SK-N-SH treated with all-trans-retinoic acid at 6 μM for 48 hours (cell line): Measurements from ENCODE around the gene NOM1.
"Not testable (repeated sequence)": the region's sequence is repeated elsewhere in the genome, so short reads cannot be mapped to it uniquely, and the experiment has no call there.

Experiments used
- ATAC-seq: fragments of 200-7000 bp; cut with Tn5 transposase; 3 replicates; pipeline ENCODE4 v1.9.1; 2020; ENCODE audit warnings: mild to moderate bottlenecking, moderate library complexity
- ARNTL ChIP-seq: fragments of 450-650 bp; formaldehyde crosslinking; IDR thresholded peaks from 2 replicates; pipeline ENCODE4 v1.5.0; 2020; ENCODE audit warnings: low read depth, mild to moderate bottlenecking, moderate library complexity, borderline replicate concordance
- BACH2 ChIP-seq: fragments of 250-450 bp; sonication (Bioruptor Pico); IDR thresholded peaks from 2 replicates; pipeline ENCODE4 v1.9.0; 2021; ENCODE audit warnings: mild to moderate bottlenecking, borderline replicate concordance
- CSDC2 ChIP-seq: fragments of 250-450 bp; sonication (Bioruptor Pico); IDR thresholded peaks from 2 replicates; pipeline ENCODE4 v1.5.0; 2020; ENCODE audit warnings: mild to moderate bottlenecking, moderate library complexity
- CSRNP3 ChIP-seq: fragments of 250-450 bp; sonication (Bioruptor Pico); IDR thresholded peaks from 2 replicates; pipeline ENCODE4 v1.5.1; 2021; ENCODE audit warnings: mild to moderate bottlenecking, moderate library complexity
- ESRRG ChIP-seq: fragments of 250-450 bp; sonication (Bioruptor Pico); IDR thresholded peaks from 2 replicates; pipeline ENCODE4 v1.6.1; 2021; ENCODE audit warnings: mild to moderate bottlenecking
- GLIS3 ChIP-seq: fragments of 250-450 bp; sonication (Bioruptor Pico); IDR thresholded peaks from 2 replicates; pipeline ENCODE4 v1.5.0; 2020; ENCODE audit warnings: mild to moderate bottlenecking, moderate library complexity
- ISL1 ChIP-seq: fragments of 250-450 bp; sonication (Bioruptor Pico); IDR thresholded peaks from 2 replicates; pipeline ENCODE4 v2.1.2; 2022; ENCODE audit warnings: mild to moderate bottlenecking, moderate library complexity
- OSR1 ChIP-seq: fragments of 250-450 bp; sonication (Bioruptor Pico); IDR thresholded peaks from 2 replicates; pipeline ENCODE4 v1.8.0; 2022; ENCODE audit warnings: moderate library complexity, mild to moderate bottlenecking, inconsistent platforms
- PATZ1 ChIP-seq: fragments of 250-450 bp; sonication (Bioruptor Pico); IDR thresholded peaks from 2 replicates; pipeline ENCODE4 v1.8.0; 2020; ENCODE audit warnings: mild to moderate bottlenecking, moderate library complexity, borderline replicate concordance
- PPARA ChIP-seq: fragments of 250-450 bp; sonication (Bioruptor Pico); IDR thresholded peaks from 2 replicates; pipeline ENCODE4 v1.5.0; 2020; ENCODE audit warnings: mild to moderate bottlenecking, borderline replicate concordance
- RARB ChIP-seq: fragments of 250-450 bp; sonication (Bioruptor Pico); IDR thresholded peaks from 2 replicates; pipeline ENCODE4 v1.8.0; 2021; ENCODE audit warnings: mild to moderate bottlenecking, moderate library complexity
- SNAI2 ChIP-seq: fragments of 250-450 bp; sonication (Bioruptor Pico); IDR thresholded peaks from 2 replicates; pipeline ENCODE4 v1.5.0; 2020; ENCODE audit warnings: mild to moderate bottlenecking, moderate library complexity
- TCF4 ChIP-seq: fragments of 250-450 bp; sonication (Bioruptor Pico); IDR thresholded peaks from 2 replicates; pipeline ENCODE4 v1.8.0; 2021; ENCODE audit warnings: mild to moderate bottlenecking, moderate library complexity, borderline replicate concordance
- TOX ChIP-seq: fragments of 250-450 bp; sonication (Bioruptor Pico); IDR thresholded peaks from 2 replicates; pipeline ENCODE4 v1.8.0; 2021; ENCODE audit warnings: mild to moderate bottlenecking, moderate library complexity, borderline replicate concordance
- TSHZ2 ChIP-seq: fragments of 250-450 bp; sonication (Bioruptor Pico); IDR thresholded peaks from 2 replicates; pipeline ENCODE4 v1.5.0; 2020; ENCODE audit warnings: mild to moderate bottlenecking, moderate library complexity
- ZC3H10 ChIP-seq: fragments of 250-450 bp; sonication (Bioruptor Pico); IDR thresholded peaks from 2 replicates; pipeline ENCODE4 v1.5.1; 2021; ENCODE audit warnings: mild to moderate bottlenecking, moderate library complexity
- ZFP3 ChIP-seq: fragments of 250-450 bp; sonication (Bioruptor Pico); IDR thresholded peaks from 2 replicates; pipeline ENCODE4 v1.5.0; 2020; ENCODE audit warnings: mild to moderate bottlenecking, moderate library complexity
- ZFP30 ChIP-seq: fragments of 450-650 bp; formaldehyde crosslinking; IDR thresholded peaks from 2 replicates; pipeline ENCODE4 v1.5.0; 2022; ENCODE audit warnings: mild to moderate bottlenecking, moderate library complexity
- ZNF565 ChIP-seq: fragments of 450-650 bp; formaldehyde crosslinking; conservative IDR thresholded peaks from 2 replicates; pipeline ENCODE4 v1.5.0; 2020; ENCODE audit warnings: low read depth, mild to moderate bottlenecking, moderate library complexity
- ZNF70 ChIP-seq: fragments of 450-650 bp; formaldehyde crosslinking; IDR thresholded peaks from 2 replicates; pipeline ENCODE4 v1.5.0; 2020; ENCODE audit warnings: mild to moderate bottlenecking, moderate library complexity
- ZNF8 ChIP-seq: fragments of 450-650 bp; formaldehyde crosslinking; IDR thresholded peaks from 2 replicates; pipeline ENCODE4 v1.5.0; 2020; ENCODE audit warnings: mild to moderate bottlenecking, moderate library complexity
- TF ChIP-seq, protein P1 (sequence below): fragments of 250-450 bp; sonication (Bioruptor Pico); IDR thresholded peaks from 2 replicates; pipeline ENCODE4 v1.8.0; 2021; ENCODE audit warnings: low read depth, mild to moderate bottlenecking, moderate library complexity, borderline replicate concordance
- TF ChIP-seq, protein P2 (sequence below): fragments of 250-450 bp; sonication (Bioruptor Pico); IDR thresholded peaks from 2 replicates; pipeline ENCODE4 v1.5.1; 2020; ENCODE audit warnings: low read depth, mild to moderate bottlenecking, moderate library complexity

NOM1 gene

DNA sequence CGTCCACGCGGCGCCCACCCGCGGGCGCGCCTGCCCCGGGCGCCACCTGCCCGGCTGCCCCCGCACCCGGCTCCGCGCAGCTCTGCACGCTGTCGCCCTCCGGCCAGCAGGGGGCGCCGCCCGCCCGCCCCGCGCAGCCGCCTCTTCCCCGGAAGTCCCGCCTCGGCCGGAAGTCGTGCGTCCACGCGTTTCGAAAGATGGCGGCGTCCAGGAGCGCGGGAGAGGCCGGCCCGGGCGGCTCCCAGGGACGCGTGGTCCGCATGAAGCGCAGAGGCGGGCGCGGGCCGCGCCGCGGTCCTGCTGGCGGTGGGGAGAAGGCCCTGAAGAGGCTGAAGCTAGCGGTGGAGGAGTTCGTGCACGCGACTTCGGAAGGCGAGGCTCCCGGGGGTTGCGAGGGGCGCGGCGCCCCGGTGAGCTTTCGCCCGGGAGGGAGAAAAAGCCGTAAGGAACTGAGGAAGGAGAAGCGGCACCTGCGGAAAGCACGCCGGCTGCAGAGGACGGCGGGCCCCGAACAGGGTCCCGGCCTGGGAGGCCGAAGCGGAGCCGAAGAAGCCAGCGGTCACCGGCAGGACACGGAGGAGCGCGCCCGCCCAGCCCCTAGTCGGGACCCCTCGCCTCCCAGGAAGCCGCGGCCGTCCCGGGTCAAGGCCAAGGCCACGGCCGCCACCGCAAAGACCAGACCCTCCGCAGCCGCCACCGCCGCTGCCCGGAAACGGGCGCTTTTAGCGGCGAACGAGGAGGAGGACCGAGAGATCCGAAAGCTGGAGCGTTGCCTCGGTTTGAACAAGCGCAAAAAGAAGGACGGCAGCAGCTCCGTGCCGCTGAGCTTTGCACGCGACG lies at the start of gene NOM1:
Gene NOM1, plus strand, starts transcription at position 172 of the 840 bp plus-strand sequence. Its CDS starts 26 bp downstream, at position 198.
- ATAC-seq, result peak; percentile 86
- TF ChIP-seq, protein P1, sequence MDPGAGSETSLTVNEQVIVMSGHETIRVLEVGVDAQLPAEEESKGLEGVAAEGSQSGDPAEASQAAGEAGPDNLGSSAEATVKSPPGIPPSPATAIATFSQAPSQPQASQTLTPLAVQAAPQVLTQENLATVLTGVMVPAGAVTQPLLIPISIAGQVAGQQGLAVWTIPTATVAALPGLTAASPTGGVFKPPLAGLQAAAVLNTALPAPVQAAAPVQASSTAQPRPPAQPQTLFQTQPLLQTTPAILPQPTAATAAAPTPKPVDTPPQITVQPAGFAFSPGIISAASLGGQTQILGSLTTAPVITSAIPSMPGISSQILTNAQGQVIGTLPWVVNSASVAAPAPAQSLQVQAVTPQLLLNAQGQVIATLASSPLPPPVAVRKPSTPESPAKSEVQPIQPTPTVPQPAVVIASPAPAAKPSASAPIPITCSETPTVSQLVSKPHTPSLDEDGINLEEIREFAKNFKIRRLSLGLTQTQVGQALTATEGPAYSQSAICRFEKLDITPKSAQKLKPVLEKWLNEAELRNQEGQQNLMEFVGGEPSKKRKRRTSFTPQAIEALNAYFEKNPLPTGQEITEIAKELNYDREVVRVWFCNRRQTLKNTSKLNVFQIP, result no peak
- no peak for TF ChIP-seq ZFP30 (CRISPR knock-in tag)
- 0 out of 2 replicates have a peak, but pooled peaks have one; percentile 33 for TF ChIP-seq CSDC2
- TF ChIP-seq ISL1, result no peak
- TF ChIP-seq, protein P2, sequence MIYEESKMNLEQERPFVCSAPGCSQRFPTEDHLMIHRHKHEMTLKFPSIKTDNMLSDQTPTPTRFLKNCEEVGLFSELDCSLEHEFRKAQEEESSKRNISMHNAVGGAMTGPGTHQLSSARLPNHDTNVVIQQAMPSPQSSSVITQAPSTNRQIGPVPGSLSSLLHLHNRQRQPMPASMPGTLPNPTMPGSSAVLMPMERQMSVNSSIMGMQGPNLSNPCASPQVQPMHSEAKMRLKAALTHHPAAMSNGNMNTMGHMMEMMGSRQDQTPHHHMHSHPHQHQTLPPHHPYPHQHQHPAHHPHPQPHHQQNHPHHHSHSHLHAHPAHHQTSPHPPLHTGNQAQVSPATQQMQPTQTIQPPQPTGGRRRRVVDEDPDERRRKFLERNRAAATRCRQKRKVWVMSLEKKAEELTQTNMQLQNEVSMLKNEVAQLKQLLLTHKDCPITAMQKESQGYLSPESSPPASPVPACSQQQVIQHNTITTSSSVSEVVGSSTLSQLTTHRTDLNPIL (CRISPR knock-in tag), result no peak
- no peak for TF ChIP-seq SNAI2
- no peak for TF ChIP-seq ESRRG (CRISPR knock-in tag)
- TF ChIP-seq GLIS3 (CRISPR knock-in tag), result no peak
- no peak for TF ChIP-seq CSRNP3 (CRISPR knock-in tag)
- no peak for TF ChIP-seq OSR1
- TF ChIP-seq BACH2, result no peak
- no peak for TF ChIP-seq PATZ1 (CRISPR knock-in tag)
- TF ChIP-seq ZC3H10 (CRISPR knock-in tag), result no peak
- TF ChIP-seq ARNTL (CRISPR knock-in tag), result no peak
- peak; percentile 63; the same call in 1 of the 2 replicates for TF ChIP-seq ZFP3 (CRISPR knock-in tag)
- no peak for TF ChIP-seq PPARA (CRISPR knock-in tag)
- TF ChIP-seq RARB (CRISPR knock-in tag), result no peak
- no peak for TF ChIP-seq ZNF70
- no peak for TF ChIP-seq TOX
- TF ChIP-seq ZNF565 (CRISPR knock-in tag), result no peak
- TF ChIP-seq TCF4 (CRISPR knock-in tag), result no peak
- TF ChIP-seq TSHZ2 (CRISPR knock-in tag), result 0 out of 2 replicates have a peak, but pooled peaks have one; percentile 34
- no peak for TF ChIP-seq ZNF8 (CRISPR knock-in tag)

DNA sequence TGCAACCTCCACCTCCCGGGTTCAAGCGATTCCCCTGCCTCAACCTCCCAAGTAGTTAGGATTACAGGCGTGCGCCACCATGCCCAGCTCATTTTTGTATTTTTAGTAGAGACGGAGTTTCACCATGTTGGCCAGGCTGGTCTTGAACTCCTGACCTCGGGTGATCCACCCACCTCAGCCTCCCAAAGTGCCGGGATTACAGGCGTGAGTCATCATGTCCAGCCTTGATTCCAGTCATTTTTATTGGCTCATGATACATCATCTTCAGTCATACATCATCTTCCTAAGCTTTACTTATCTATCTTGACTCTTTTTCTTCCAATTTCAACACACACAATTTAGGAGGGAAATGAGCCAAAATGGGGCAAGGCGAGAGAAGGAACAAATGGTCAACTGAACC lies 49.4 kb upstream of the NOM1 start:
- ATAC-seq, result not testable (repeated sequence)
